ENCODE data around the gene ERC2.

ERC2 gene

DNA sequence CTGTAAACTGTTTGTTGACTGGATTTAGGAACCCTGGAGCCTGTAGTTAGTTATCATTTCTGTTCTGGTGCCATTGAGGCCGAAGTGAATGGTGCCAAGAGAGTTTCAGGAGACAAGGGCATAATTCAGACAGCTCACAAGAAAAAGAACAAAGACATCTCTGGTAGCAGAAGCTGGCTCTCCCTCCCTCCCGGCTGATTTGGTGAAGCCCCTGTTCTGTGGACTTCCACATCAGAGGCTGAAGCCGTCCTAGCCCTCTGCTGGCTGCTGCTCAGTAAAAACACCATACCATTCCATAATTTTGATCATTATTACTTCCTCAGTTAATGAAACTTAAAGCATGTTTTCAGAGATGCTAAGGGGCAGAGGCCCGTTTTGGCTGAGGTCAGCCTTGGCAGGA lies 599.9 kb downstream of the ERC2 start:
- no peak for DNase-seq

DNA sequence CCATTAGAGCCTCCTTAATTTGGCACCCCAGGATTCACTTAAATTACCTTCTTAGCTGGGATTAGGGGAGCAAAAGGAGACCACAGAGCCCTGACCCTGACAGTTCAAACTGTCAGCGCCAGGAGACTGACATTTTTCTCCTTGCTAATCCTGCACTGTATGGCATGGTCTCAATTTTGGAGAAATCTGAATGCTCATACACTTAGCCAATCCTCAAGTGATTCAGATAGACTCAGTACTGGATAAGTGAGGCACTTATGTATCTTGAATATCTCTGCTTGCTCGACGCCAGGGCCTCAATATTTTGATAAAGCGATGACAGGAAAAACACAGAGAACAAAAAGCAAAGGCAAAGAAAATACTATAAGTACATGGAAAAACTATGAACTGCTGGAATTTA lies 605.2 kb downstream of the ERC2 start:
- no peak for DNase-seq

DNA sequence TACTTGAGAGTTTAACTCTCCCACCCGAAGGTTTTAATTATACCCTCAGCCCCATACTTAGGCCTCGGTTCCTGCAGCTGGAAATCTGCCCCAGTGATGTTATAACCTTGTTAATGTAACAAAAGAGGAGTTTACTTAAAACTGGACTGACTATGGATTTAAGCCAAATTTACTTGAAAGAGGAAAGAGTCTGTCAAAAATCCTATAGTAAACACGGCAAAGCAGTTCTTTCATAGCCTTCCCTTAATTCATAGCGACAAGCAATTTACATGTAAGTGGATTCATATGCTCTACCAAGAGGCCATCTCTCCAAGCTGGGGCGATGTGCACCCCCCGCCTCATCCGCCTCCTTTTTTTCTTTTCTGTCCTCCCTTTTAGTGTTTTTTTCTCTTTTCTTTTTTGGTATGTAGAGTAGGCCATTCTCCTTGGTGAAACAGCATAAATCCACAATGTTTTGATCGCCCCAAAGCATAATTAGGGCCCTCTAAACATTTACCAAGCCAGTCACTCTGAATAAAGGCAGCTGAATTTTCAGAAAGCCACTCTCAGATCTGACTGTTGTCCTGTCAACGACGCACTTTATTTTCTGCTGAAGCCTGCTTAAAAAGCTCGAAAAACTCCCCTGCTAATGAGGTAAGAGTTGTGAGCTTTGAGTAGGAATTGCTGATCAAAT lies 608.1 kb downstream of the ERC2 start:
- no peak for DNase-seq

DNA sequence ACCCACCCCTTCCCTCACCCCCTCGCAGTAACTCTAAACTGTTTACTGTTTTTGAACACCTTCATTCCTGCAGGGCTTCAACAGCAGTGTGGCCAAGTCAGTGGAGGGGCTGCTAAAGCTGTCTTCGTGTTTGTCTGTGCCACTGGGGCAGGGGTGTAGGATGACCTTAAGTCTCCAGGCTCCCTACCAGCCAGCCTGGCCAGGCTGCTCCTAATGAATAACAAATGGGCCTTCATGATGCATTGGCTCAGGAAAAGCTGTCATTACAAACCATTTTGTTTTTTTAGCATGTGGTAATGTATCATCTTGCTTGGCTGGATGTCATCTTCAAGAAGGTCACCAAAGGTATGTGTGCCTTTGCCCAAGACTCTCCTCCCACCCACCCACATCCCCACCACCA lies 609.0 kb downstream of the ERC2 start:
- DNase-seq, result no peak

DNA sequence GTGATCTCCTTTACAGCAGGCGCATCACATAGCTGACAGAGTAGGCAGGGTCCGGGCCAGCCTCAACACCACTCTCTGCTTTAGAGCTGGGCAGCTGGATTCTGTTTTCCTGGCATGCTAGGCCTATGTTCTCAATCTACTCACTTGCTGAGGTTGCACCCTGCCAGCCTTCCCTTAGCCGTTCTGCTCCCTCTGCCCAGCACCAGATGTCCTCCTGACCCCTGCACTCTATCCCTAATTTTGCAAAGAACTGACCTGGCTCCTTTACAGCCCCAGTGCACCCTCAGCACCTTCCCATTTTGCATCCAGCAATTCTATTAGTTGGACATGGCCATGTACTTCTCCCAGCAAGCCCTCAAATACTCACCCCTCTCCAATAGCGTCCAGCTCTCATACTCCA lies 609.5 kb downstream of the ERC2 start:
- DNase-seq, result no peak

DNA sequence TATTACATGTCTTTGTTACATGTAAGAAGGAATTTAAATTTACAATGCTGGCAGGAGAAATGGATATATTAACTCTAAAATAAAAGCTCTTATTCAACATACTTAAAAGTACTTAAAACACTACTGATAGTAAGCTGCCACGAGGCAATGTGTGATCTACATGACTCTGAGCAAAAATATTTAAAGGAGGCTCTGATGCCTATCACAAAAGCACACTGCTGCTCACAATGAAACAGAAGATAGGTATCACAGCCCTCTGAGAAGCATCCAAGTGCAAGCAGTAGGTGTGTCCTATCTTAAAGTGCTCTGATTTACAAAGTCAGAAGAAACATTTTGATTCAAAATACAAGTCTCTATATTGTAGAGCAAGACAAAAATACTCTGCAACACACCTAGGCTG lies 610.0 kb downstream of the ERC2 start:
- DNase-seq, result no peak

DNA sequence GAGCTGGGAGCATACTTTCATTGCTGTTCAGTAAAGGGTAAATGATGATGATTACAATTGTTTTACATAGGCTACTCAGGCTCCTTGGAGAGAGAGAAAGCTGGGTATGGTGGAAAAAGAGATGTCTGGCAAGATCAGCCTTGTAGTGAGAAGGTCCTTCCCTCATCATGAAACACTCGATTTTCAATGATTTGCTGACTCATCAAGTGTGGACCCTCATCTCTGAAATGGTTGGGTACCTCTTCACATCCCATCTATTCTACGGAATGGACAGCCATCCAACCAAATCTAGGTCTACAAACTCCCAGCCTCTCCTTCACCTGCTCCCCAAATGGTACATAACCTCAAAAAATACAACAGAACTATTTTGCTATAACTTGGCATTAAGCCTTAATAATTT lies 610.6 kb downstream of the ERC2 start:
- DNase-seq, result no peak

DNA sequence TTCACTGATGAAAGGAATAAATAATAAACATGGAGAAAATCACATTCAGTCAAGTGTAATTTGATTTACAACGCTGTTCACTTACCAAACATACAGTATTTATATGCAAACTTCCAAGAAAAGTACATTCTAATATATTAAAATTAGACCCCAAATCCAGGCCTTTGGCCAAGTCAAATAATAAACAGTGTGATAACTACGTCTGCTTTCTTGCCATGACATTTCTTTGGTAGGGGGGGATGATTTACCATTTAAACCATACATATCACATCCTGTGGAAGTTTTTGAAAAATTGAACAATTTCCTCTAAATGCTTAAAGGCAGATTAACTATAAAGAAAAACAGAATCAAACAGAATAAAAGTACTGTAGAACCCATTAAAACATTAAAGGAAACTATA lies 613.0 kb downstream of the ERC2 start:
- DNase-seq, result no peak

DNA sequence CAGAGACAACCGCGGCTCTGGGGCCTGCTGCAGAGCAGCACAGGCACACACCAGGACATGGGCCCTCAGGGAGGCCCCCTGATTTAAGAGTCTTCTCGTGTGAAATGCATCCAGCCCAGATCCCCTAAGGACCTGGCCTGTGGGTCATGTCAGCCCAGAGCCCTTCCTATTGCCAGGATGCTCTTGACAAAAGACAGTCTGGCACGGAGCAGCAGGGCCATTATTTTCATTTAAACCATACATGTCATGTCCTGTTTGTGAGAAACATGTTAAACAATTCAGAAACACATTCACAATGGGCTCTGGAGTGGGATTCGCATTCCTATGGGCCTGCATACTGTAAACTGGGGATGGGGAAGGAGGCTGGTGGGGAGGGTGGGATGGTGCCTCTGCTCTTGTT lies 613.8 kb downstream of the ERC2 start:
- no peak for DNase-seq

DNA sequence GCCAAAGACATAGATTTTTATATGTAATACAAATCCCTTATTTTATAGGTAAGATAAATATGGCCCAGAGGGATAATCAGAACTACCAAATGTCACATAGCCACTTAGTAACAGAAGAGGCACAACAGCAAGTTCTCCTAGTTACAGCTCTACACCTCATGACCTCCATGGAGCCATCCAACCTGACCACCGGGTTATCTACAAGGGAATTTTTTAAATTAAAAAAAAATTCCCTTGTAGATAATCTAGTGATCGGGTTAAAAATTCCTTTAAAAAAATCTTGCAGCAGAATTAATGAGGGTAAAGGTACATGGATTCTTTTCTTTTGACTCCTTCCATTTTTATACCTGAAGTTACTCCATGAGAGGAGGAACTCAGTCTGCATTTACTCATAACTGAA lies 615.9 kb downstream of the ERC2 start:
- DNase-seq, result no peak

DNA sequence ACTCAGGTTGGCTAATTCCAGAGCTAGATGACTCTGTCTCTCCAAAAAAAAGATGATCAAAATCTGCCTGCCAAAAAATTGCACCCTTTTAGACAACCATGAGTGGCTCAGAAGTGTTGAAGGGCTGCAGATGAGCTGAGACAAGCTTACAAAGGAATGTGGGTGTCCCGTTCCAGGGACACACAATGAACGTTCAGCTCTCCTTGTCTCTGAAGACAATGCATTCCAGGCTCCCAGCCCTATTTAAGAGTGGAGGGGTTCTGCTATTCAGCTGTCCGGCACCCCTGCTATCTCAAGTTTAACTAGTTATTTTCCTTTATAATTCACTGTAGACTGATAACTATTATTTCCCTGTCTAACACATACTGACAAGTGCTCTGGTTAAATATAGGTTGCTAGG lies 626.1 kb downstream of the ERC2 start:
- no peak for DNase-seq

DNA sequence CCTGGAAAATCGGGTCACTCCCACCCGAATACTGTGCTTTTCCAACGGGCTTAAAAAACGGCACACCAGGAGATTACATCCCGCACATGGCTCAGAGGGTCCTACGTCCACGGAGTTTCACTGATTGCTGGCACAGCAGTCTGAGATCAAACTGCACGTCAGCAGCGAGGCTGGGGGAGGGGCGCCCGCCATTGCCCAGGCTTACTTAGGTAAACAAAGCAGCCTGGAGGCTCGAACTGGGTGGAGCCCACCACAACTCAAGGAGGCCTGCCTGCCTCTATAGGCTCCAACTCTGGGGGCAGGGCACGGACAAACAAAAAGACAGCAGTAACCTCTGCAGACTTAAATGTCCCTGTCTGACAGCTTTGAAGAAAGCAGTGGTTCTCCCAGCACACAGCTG lies 636.4 kb downstream of the ERC2 start:
- DNase-seq, result peak; percentile 15

DNA sequence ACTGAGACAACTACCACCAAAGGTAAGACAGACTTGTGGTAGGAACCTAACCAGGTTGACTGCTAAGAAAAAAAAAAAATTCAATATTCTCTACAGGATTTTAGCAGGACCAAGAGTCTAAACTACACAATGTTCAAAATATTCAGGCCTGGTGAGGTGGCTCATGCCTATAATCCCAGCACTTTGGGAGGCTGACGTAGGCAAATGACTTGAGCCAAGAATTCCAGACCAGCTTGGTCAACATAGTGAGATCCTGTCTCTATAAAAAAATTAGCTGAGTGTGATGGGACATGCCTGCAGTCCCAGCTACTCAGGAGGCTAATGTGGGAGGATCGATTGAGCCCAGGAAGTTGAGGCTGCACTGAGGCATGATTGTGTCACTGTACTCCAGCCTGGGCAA lies 639.6 kb downstream of the ERC2 start:
- no peak for DNase-seq

DNA sequence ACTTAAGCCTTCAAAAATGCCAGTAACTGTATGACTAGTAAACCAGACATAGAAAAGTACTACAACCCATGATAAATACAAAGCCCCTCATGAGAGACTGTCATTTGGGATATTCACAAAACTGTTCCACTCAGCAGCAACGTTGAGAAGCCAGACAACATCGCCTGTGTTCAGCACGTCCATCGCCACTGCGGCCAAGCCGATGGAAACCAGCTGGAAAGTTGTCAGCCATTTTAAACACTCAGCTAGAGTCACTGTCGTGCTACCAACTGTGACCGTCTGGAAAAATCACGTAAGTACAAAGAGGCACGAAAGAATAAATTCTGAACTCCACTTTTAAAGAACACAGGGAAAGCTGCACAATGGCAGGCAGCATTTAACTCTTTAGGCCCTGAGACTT lies 640.5 kb downstream of the ERC2 start:
- no peak for DNase-seq

DNA sequence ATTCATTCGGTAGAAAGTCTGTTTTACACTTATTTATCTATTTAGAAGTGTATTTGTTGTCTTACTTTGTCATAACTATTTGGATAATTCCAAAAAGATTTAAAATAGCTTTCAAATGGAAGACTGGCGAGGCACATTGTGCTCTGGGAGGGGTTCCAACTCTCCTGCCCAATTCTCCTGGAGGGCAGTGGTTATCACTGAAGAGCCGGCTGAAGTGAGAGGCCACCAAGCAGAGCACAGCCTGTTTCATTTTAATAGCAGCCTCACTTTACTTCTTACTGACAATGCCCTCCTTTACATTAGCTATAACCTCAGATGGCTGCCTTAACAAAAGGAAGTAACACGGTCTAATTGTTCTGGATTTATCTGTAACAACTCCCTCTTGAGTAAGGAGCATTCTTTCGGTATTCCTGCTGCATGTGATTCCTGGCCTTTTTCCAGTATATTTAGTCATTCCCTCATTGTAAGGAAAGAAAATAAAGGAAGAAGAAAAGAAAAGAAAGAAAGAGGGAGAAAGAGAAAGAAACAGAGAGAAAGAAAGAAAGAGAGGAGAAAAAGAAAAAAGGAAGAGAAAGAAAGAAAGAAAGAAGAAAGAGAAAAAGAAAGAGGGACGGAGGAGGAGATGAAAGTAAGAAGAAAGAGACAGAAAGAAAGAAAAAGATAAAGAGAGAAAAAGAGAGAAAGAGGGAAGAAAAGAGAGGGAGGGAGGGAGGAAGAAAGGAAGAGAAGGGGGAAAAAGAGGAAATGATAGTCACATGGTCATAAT lies 641.4 kb downstream of the ERC2 start:
- no peak for DNase-seq

DNA sequence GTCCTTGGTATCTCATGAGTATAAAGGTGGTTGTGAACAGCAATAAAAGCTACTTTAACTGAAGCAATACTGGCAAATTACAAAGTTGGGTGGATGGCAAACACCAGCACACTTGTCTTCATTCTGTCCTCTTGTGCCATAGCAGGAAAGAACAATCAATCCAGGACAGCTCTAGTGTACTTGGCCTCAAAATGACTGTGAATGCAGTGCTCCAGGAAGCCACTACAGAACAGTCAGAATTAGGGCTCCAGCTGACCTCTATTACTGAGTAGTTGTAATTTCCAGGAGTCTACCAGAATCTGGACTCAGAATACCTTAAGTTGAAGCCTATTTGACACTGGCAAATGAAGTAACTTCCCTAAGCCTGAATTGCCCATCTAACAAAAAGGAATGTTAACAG lies 642.2 kb downstream of the ERC2 start:
- DNase-seq, result no peak

DNA sequence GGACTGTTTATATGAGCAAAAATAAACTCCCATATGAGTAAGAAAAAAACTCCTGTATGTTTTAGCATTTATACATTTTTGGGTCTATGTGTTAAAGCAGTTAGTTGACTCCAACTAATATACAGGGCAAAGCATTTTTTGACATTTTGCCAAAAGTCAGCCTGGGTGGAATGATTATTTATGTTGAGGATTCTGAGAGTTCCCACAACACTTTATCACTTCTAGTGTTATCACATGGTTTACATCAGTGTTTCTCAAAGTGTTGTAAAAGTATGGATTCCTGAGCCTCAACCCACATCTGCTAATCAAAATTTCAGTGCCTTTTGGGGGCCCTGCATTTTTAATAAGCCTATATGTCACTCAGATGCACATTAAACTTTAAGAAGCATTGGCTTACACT lies 643.9 kb downstream of the ERC2 start:
- DNase-seq, result no peak

DNA sequence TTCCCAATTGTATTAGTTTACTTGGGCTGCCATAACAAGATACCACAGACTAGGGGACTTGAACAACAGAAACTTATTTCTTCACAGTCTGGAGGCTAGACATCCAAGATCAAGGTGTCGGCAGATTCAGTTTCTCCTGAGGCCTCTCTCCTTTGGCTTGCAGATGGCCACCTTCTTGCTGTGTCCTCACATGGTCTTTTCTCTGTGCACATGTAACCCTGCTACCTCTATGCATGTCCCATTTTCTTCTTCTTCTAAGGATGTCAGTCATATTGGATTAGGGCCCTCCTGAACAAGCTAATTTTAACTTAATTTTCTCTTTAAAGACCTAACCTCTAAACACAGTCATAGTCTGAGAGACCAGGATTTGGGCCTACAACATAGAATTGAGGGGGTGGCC lies 644.4 kb downstream of the ERC2 start:
- DNase-seq, result no peak

DNA sequence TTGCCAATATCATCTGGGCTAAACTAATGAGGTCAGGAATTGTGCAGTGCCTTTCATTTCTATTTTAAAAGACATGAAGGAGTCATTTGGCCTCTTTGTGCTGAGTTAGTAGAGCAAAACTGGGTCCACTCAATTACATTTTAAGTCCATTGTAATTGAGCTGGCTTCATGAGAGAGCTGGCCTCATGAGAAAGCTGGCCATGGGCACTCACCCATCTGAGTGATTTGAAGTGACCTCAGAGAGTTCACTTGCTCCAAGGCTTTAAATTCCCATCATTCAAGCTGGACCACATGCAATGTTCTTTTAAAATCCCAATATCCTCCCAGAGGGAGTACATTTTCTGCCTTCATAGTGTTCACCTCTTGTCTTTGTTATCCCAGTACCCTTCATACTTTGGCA lies 645.3 kb downstream of the ERC2 start:
- no peak for DNase-seq

DNA sequence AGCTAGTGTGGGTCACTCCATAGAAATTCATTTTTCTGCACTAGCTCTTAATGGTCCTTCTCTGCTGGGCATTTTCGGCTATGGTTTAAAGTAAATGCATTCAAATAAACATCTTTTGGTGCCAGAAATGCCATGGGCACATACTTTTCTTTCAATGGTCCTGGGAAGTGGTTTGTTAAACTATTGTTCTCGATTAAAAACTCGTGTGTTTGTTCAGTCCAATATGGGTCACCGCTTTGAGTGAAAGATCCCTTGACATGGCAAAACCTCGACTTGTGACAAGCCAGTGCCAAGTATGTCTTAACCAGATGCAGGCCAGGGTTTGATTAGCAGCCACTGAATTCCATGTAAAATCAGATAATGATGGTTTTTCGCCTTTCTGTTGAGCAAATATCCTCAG lies 649.3 kb downstream of the ERC2 start:
- no peak for DNase-seq

DNA sequence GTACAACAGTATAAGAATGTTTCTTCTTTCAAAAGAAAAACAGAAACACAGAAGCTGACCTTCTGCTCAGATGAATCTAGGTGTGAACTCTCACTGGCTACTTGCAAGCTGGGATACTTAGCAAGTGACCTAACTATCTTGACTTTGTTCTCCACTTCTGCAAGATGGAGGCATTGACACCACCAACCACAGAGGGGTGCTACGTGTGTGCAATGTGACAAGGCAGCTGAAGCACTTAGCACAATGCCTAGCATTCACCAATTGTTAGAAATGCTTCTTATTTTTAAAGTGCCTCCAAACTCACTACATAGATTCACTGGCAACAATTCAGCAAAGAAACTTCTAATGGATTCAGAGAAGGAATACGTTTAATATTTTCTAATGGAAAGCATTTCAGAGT lies 649.8 kb downstream of the ERC2 start:
- DNase-seq, result no peak

DNA sequence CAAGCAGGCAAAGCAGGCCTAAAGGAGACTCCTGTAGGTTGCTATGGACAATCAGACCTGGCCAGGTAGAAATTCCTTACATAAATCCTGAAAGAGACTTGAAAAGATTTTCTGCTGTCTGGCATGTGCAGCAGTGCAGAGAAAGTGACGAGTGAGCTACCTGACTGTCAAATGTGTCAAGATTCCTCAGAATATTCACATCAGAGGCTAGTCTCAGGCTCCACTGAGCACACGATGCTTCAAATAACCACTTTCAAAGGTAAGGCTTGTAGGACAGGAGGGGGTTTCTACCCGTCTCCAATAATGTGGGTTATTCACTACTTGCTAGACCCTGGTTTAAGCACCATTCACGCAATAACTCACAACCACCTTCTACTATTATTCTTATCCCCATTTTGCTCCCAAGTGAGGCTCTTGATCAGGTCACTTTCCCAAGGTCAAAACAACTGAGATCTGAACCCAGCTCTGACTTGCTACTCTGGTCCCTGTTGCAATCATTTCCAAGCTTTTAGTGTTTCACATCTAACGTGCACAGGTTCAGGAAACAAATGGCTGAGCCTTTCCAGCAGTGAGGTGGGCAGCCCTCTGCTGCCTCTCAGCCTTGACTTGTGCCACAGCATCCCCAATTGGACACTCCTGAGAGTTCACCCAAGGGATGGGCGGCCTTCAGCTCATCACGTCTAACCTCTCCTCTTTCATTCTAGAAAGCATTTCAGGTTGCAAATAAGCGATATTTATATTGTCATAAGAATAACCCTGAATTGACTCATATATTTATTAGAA lies 651.3 kb downstream of the ERC2 start:
- DNase-seq, result no peak

DNA sequence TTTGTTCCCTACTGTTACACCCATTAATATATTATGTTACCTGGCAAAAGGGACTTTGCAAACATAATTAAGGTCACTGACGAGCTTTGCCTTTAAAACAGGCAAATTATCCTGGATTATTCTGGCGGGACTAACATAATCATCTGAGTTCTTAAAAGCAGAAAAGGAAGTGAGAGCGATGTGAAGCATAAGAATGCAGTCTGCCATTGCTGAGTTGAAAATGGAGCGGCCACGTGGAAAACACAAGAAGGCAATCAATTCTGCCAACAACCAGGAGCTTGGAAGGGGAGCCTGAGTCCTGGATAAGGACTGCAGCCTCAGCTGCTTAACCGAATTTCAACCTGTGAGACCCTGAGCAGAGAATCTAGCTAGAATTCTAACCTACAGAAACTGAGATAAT lies 653.0 kb downstream of the ERC2 start:
- DNase-seq, result no peak

Measured in RPMI8226 (cell line).